IPS-18a (cell line): ENCODE measurements around the gene S100A2.
"Not testable (repeated sequence)": the region's sequence is repeated elsewhere in the genome, so short reads cannot be mapped to it uniquely, and the experiment has no call there.

Source experiments
- H3K27ac ChIP-seq: one replicate; pipeline ENCODE4 v1.5.1; 2013; ENCODE audit warnings: low read length
- H3K27me3 ChIP-seq: one replicate; pipeline ENCODE4 v1.6.1; 2013; ENCODE audit warnings: mild to moderate bottlenecking, low read length; ENCODE audit not compliant: control insufficient read depth, insufficient read depth
- H3K36me3 ChIP-seq: one replicate; pipeline ENCODE4 v1.6.1; 2013; ENCODE audit warnings: low read depth, low read length; ENCODE audit not compliant: control insufficient read depth
- H3K4me1 ChIP-seq: one replicate; pipeline ENCODE4 v1.6.1; 2013; ENCODE audit warnings: low read depth, low read length; ENCODE audit not compliant: control insufficient read depth
- H3K4me3 ChIP-seq: one replicate; pipeline ENCODE4 v1.5.1; 2013; ENCODE audit warnings: low read length
- H3K9ac ChIP-seq: one replicate; pipeline ENCODE4 v1.6.1; 2013; ENCODE audit warnings: mild to moderate bottlenecking, low read length, moderate library complexity
- H3K9me3 ChIP-seq: one replicate; pipeline ENCODE4 v1.6.1; 2013; ENCODE audit warnings: low read depth, low read length; ENCODE audit not compliant: control insufficient read depth

The S100A2 gene

DNA sequence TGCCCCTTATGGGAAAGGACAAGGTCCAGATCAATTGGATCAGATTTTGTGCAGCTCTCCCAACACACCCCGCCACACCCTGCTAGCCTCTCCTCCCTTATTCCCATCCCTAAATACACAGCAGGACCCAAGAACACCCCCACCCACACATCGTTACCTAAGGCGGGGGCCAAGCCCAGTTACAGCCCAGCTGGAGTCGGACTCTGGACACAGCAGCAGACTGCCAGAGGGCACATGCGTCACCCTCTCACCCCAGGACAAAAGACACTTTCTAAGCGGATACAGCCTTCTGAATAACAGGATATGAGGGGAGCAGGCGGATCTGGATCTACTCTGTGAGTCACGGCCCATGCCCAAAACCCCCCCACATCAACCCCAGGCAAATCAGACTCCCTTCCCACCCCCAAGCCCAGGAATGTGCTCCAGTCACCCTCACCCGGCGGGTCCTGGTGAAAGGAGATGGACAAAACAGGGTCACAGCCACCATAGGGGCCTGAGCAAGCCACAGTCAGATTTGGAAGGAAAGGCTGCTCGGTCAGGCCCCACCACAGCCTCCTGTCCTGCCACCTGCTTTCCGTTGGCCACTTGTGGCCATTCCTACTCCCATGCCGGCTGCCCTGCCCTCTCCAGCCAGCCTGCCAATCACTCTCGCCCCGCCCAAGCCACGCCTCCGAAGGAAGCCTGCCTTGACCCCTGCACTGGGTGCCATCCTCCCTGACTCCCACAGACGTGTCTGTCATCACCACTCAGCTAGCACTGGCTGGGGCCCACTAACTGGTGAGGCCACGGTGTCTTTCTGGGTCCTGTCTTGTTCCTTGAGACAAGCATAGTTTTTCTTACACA lies 43.3 kb upstream of the S100A2 start:
- H3K9ac ChIP-seq, result no peak overlapping the region
- H3K36me3 ChIP-seq, result no peaks in the 10 kb centered on the region
- H3K27me3 ChIP-seq, result no peaks in the 10 kb centered on the region
- no peak overlapping the region for H3K4me3 ChIP-seq
- H3K9me3 ChIP-seq, result no peaks in the 10 kb centered on the region
- H3K4me1 ChIP-seq, result peaks cover 28% of the 10 kb centered on the region
- no peak overlapping the region for H3K27ac ChIP-seq

DNA sequence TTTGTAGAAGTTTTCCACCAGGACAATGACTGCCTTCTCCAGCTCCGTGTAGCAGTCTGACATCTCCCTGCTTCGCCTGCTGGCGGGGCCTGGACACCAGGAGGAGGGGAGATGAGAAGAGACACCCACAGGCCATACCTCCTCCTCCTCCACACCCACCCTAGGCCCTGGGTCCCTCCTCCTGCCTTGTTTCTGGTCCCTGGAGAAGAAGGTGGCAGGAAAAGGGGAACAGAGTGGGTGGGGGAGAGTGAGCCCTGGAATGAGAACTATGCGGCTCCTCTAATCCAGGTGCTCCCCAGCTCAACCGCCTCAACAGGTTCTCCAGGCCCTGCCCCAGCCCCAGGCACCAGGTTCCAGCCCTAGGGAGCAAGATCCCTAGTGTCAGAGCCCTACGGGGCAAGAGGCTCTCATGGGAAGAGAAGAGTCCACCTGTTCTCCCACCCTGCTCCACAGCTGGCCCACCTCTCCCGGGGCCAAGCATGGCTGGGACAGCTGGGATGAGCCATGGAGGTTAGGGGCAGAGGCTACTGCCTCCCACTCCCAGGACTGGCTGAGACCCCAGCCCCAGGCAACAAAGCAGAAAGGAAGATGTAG lies 42.5 kb upstream of the S100A2 start:
- peaks cover 24% of the 10 kb centered on the region for H3K4me1 ChIP-seq
- no peak overlapping the region for H3K27ac ChIP-seq
- no peaks in the 10 kb centered on the region for H3K36me3 ChIP-seq
- no peak overlapping the region for H3K4me3 ChIP-seq
- no peaks in the 10 kb centered on the region for H3K27me3 ChIP-seq
- H3K9me3 ChIP-seq, result no peaks in the 10 kb centered on the region
- no peak overlapping the region for H3K9ac ChIP-seq

- H3K4me1 ChIP-seq, result peaks cover 17% of the 10 kb centered on the region
- H3K36me3 ChIP-seq, result no peaks in the 10 kb centered on the region
- H3K4me3 ChIP-seq, result no peak overlapping the region
- no peaks in the 10 kb centered on the region for H3K9me3 ChIP-seq
- no peaks in the 10 kb centered on the region for H3K27me3 ChIP-seq
- H3K27ac ChIP-seq, result no peak overlapping the region
- no peak overlapping the region for H3K9ac ChIP-seq
Measured at GRCh38 chr1:153607381-153607780, 41.7 kb upstream of the S100A2 start.

DNA sequence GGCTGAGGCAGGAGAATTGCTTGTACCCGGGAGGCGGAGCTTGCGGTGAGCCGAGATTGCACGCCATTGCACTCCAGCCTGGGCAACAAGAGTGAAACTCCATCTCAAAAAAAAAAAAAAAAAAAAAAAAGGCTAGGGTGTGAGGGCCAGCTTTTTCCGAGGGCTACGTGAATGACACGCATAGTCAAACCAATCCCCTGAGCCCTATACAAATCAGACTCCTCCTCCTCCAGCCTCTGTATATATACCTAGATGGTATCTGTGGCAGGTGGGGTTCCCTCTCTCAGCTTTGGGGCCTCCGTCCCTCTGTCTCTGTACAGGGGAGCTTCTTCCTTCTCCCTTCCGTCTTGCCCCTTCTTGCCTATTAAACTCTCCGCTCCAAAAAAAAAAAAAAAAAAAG lies 40.5 kb upstream of the S100A2 start:
- no peaks in the 10 kb centered on the region for H3K36me3 ChIP-seq
- no peak overlapping the region for H3K27ac ChIP-seq
- no peaks in the 10 kb centered on the region for H3K9me3 ChIP-seq
- H3K27me3 ChIP-seq, result no peaks in the 10 kb centered on the region
- no peak overlapping the region for H3K4me3 ChIP-seq
- peaks cover 13% of the 10 kb centered on the region for H3K4me1 ChIP-seq
- H3K9ac ChIP-seq, result no peak overlapping the region

- Histone ChIP-seq H3K4me3 (no peak overlapping the region), H3K27ac (no peak overlapping the region), H3K36me3 (no peaks in the 10 kb centered on the region), H3K27me3 (no peaks in the 10 kb centered on the region), H3K4me1 (peaks cover 16% of the 10 kb centered on the region), H3K9me3 (no peaks in the 10 kb centered on the region), H3K9ac (no peak overlapping the region)
Measured at GRCh38 chr1:153602749-153603148, 37.1 kb upstream of the S100A2 start.

- H3K4me1 ChIP-seq, result peaks cover 16% of the 10 kb centered on the region
- no peaks in the 10 kb centered on the region for H3K9me3 ChIP-seq
- H3K9ac ChIP-seq, result no peak overlapping the region
- no peak overlapping the region for H3K27ac ChIP-seq
- H3K4me3 ChIP-seq, result no peak overlapping the region
- H3K36me3 ChIP-seq, result no peaks in the 10 kb centered on the region
- no peaks in the 10 kb centered on the region for H3K27me3 ChIP-seq
Measured at GRCh38 chr1:153599847-153600246, 34.2 kb upstream of the S100A2 start.

DNA sequence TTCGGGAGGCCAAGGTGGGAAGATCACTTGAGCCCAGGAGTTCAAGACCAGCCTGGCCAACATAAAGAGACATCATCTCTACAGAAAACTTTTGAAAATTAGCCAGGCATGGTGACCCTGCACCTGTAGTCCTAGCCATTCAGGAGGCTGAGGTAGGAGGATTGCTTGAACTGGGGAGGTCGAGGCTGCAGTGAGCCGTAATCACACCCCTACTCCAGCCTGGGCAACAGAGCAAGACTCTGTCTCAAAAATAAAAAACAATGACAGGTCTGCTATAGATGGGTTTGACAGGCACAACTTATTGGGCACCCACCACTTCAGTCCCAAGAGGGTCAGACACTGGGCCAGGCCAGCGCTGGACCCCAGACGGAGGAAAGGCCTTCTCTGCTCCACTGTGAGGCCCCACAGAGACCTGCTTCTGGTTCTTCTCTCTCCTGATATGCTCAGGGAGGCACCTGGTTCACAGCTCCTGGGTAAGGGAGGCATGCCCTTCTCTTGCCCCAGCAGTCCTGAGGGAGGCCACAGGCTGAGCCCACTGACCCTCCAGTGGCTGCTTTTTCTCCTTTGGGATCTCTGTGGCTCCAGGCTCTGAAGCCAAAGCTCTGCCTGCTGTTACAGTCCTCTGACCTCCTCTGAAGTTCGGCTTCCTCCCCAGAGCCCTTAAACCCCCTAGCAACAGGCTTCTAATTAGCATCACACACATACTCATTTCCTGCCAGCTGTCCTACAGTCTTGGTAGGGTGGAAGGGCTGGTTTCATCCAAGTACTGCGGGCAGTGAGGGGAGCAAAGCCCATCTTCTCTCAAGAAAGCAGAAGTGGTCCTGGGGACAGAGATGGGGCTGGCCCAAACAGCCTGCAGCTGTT lies 32.9 kb upstream of the S100A2 start:
- no peaks in the 10 kb centered on the region for H3K27me3 ChIP-seq
- no peaks in the 10 kb centered on the region for H3K36me3 ChIP-seq
- no peak overlapping the region for H3K4me3 ChIP-seq
- peak overlapping the region; percentile 25 for H3K27ac ChIP-seq
- peaks cover 16% of the 10 kb centered on the region for H3K4me1 ChIP-seq
- H3K9me3 ChIP-seq, result no peaks in the 10 kb centered on the region
- peak overlapping the region; percentile 6 for H3K9ac ChIP-seq

DNA sequence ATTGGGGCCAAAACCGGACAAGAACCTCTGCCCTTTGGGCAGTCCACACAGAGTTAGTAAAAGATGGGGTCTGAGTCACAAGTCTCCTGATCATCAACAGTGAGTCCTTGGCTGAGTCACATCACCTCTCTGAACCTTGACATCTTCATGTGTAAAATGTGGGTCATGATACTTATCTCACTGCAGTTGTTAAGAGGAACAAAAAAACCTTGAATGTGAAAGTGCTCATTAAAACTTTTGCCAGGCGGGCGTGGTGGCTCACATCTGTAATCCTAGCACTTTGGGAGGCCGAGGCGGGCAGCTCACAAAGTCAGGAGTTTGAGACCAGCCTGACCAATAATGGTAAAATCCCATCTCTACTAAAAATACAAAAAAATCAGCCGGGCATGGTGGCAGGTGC lies 31.6 kb upstream of the S100A2 start:
- no peak overlapping the region for H3K27ac ChIP-seq
- no peaks in the 10 kb centered on the region for H3K27me3 ChIP-seq
- no peak overlapping the region for H3K4me3 ChIP-seq
- H3K9me3 ChIP-seq, result no peaks in the 10 kb centered on the region
- H3K36me3 ChIP-seq, result no peaks in the 10 kb centered on the region
- peaks cover 16% of the 10 kb centered on the region for H3K4me1 ChIP-seq
- H3K9ac ChIP-seq, result no peak overlapping the region

DNA sequence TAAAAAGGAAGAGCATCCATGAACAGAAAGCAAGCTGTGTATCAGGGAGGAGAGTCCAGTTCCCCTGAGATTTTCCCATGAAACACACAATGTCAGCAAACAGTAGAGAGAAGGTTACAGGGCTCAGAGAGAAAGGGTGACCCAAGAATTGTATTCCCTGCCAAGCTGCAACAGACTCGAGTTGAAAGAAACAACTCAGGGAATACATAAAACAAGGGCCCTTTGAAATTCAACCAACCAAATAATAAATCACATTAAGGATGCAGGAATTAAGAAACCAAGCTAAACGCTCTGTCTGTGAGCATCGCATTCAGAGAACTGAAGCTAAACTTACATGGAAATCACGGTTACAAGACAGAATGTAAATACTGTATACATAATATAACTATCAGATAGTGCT lies 27.1 kb upstream of the S100A2 start:
- Histone ChIP-seq H3K27ac (no peak overlapping the region), H3K27me3 (no peaks in the 10 kb centered on the region), H3K4me3 (no peak overlapping the region), H3K9me3 (no peaks in the 10 kb centered on the region), H3K9ac (no peak overlapping the region), H3K36me3 (no peaks in the 10 kb centered on the region), H3K4me1 (no peaks in the 10 kb centered on the region)

DNA sequence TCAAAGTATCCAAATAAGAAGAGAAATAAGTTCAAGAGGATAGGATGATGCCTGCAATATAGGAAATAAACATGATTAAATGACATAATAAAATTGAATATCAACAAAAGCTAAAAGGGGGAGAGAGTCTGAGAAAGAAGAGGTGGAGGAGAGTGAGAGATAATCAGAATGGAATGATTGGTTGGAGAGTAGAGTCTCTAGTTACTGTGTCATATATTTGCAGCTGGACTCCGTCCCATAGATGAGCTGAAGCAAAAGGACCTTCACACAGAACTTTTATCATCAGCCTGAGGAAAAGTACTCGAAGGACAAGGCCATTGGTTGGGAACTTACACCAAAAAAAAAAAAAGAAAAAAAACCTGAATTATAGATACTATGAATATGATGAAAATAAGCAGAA lies 22.8 kb upstream of the S100A2 start:
- H3K4me1 ChIP-seq, result no peaks in the 10 kb centered on the region
- no peaks in the 10 kb centered on the region for H3K27me3 ChIP-seq
- no peak overlapping the region for H3K27ac ChIP-seq
- no peak overlapping the region for H3K9ac ChIP-seq
- H3K9me3 ChIP-seq, result no peaks in the 10 kb centered on the region
- no peak overlapping the region for H3K4me3 ChIP-seq
- H3K36me3 ChIP-seq, result no peaks in the 10 kb centered on the region

DNA sequence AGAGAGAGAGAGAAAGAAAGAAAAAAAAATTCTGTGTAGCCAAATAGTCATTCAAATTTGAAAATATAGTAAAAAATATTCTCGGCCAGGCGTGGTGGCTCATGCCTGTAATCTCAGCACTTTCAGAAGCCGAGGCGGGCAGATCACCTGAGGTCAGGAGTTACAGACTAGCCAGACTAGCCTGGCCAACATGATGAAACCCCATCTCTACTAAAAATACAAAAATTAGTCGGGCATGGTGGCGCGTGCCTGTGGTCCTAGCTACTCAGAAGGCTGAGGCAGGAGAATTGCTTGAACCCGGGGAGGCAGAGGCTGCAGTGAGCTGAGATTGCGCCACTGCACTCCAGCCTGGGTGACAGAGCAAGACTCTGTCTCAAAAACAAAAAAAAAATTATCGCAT lies 22.4 kb upstream of the S100A2 start:
- not testable (repeated sequence) for H3K9me3 ChIP-seq, H3K27ac ChIP-seq, H3K9ac ChIP-seq, H3K4me1 ChIP-seq, H3K27me3 ChIP-seq, H3K36me3 ChIP-seq, H3K4me3 ChIP-seq
